ENCODE measurements around the gene ELL2. TPM values are rescaled to one million over a fixed set of nuclear protein-coding genes. Genes with fewer than 3 reads are reported as not detected.

Gene ELL2
- total and polyA plus RNA-seq, 2 of the 13 experiments (the other 11 are each of a cell fraction or from before 2014, with no cell fraction given): 78.9 to 97.1 TPM

DNA sequence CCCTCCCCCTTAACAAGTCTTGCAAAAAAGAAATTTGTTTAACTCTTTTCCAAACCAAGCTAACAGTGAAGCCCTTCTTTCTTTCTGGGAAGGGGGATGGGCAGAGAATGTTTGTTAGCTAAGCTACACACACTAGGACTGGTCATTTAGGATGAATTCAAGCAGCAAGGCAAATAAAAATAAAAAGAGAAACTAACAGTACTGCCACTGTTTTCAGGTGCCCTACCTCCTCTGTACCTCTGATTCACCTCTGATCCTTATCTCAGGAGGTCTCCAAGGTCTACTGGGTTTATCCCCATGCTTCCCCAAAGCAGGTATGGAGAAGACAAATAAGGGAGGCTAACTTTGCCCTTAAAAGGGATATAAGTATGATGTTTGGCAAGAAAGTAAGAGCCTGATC is 52.9 kb downstream of the ELL2 start (continued):
- TF ChIP-seq, protein P1, sequence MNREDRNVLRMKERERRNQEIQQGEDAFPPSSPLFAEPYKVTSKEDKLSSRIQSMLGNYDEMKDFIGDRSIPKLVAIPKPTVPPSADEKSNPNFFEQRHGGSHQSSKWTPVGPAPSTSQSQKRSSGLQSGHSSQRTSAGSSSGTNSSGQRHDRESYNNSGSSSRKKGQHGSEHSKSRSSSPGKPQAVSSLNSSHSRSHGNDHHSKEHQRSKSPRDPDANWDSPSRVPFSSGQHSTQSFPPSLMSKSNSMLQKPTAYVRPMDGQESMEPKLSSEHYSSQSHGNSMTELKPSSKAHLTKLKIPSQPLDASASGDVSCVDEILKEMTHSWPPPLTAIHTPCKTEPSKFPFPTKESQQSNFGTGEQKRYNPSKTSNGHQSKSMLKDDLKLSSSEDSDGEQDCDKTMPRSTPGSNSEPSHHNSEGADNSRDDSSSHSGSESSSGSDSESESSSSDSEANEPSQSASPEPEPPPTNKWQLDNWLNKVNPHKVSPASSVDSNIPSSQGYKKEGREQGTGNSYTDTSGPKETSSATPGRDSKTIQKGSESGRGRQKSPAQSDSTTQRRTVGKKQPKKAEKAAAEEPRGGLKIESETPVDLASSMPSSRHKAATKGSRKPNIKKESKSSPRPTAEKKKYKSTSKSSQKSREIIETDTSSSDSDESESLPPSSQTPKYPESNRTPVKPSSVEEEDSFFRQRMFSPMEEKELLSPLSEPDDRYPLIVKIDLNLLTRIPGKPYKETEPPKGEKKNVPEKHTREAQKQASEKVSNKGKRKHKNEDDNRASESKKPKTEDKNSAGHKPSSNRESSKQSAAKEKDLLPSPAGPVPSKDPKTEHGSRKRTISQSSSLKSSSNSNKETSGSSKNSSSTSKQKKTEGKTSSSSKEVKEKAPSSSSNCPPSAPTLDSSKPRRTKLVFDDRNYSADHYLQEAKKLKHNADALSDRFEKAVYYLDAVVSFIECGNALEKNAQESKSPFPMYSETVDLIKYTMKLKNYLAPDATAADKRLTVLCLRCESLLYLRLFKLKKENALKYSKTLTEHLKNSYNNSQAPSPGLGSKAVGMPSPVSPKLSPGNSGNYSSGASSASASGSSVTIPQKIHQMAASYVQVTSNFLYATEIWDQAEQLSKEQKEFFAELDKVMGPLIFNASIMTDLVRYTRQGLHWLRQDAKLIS (CRISPR knock-in tag; IDR thresholded peaks at IDR 0.05): no peak
- TF ChIP-seq TRIM24 (CRISPR knock-in tag; IDR thresholded peaks at IDR 0.05) (0 out of 2 replicates have a peak, but pooled peaks have one; percentile 57), RBAK (CRISPR knock-in tag; IDR thresholded peaks at IDR 0.05) (no peak), ZNF552 (CRISPR knock-in tag; IDR thresholded peaks at IDR 0.05; ENCODE audit: borderline replicate concordance) (no peak), ZFP37 (CRISPR knock-in tag; IDR thresholded peaks at IDR 0.05; ENCODE audit: borderline replicate concordance) (no peak), ARNT (IDR thresholded peaks at IDR 0.05) (no peak), ZNF607 (CRISPR knock-in tag; IDR thresholded peaks at IDR 0.05; ENCODE audit: borderline replicate concordance) (no peak), HMGA1 (CRISPR knock-in tag; conservative IDR thresholded peaks at IDR 0.05) (no peak), TOE1 (CRISPR knock-in tag; IDR thresholded peaks at IDR 0.05) (no peak), BRCA1 (CRISPR knock-in tag; IDR thresholded peaks at IDR 0.05) (no peak), EED (CRISPR knock-in tag; IDR thresholded peaks at IDR 0.05) (no peak), ZNF766 (CRISPR knock-in tag; IDR thresholded peaks at IDR 0.05; ENCODE audit: borderline replicate concordance) (no peak), DR1 (CRISPR knock-in tag; IDR thresholded peaks at IDR 0.05) (no peak), ZNF574 (CRISPR knock-in tag; IDR thresholded peaks at IDR 0.05) (no peak), ISL2 (CRISPR knock-in tag; IDR thresholded peaks at IDR 0.05) (peak; percentile 83), MED1 (CRISPR knock-in tag; IDR thresholded peaks at IDR 0.05) (peak; percentile 17; the same call in 1 of the 2 replicates), ZNF136 (CRISPR knock-in tag; IDR thresholded peaks at IDR 0.05; ENCODE audit: low read depth) (0 out of 2 replicates have a peak, but pooled peaks have one; percentile 37)
- TF ChIP-seq, protein P2, sequence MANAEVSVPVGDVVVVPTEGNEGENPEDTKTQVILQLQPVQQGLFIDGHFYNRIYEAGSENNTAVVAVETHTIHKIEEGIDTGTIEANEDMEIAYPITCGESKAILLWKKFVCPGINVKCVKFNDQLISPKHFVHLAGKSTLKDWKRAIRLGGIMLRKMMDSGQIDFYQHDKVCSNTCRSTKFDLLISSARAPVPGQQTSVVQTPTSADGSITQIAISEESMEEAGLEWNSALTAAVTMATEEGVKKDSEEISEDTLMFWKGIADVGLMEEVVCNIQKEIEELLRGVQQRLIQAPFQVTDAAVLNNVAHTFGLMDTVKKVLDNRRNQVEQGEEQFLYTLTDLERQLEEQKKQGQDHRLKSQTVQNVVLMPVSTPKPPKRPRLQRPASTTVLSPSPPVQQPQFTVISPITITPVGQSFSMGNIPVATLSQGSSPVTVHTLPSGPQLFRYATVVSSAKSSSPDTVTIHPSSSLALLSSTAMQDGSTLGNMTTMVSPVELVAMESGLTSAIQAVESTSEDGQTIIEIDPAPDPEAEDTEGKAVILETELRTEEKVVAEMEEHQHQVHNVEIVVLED (CRISPR knock-in tag; IDR thresholded peaks at IDR 0.05; ENCODE audit: borderline replicate concordance): 0 out of 2 replicates have a peak, but pooled peaks have one; percentile 27
- TF ChIP-seq, protein P3, sequence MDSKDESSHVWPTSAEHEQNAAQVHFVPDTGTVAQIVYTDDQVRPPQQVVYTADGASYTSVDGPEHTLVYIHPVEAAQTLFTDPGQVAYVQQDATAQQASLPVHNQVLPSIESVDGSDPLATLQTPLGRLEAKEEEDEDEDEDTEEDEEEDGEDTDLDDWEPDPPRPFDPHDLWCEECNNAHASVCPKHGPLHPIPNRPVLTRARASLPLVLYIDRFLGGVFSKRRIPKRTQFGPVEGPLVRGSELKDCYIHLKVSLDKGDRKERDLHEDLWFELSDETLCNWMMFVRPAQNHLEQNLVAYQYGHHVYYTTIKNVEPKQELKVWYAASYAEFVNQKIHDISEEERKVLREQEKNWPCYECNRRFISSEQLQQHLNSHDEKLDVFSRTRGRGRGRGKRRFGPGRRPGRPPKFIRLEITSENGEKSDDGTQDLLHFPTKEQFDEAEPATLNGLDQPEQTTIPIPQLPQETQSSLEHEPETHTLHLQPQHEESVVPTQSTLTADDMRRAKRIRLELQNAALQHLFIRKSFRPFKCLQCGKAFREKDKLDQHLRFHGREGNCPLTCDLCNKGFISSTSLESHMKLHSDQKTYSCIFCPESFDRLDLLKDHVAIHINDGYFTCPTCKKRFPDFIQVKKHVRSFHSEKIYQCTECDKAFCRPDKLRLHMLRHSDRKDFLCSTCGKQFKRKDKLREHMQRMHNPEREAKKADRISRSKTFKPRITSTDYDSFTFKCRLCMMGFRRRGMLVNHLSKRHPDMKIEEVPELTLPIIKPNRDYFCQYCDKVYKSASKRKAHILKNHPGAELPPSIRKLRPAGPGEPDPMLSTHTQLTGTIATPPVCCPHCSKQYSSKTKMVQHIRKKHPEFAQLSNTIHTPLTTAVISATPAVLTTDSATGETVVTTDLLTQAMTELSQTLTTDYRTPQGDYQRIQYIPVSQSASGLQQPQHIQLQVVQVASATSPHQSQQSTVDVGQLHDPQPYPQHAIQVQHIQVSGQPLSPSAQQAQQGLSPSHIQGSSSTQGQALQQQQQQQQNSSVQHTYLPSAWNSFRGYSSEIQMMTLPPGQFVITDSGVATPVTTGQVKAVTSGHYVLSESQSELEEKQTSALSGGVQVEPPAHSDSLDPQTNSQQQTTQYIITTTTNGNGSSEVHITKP (CRISPR knock-in tag; IDR thresholded peaks at IDR 0.05; ENCODE audit: low read depth): no peak

All from HepG2 (cell line).